MM.1S (cell line): Measurements from ENCODE around the gene LONRF2.

ENCODE experiments used
- CTCF ChIP-seq: fragments of 300-600 bp; sonication (generic); IDR thresholded peaks from 2 replicates; pipeline ENCODE4 v1.5.1; 2016; ENCODE audit warnings: antibody characterized with exemption, low read length, mixed read lengths
- EZH2 ChIP-seq: fragments of 300-600 bp; sonication (generic); optimal IDR thresholded peaks from 2 replicates; pipeline ENCODE3; 2017; ENCODE audit warnings: low read depth, mild to moderate bottlenecking, antibody characterized with exemption, low read length, mixed read lengths
- EZH2phosphoT487 ChIP-seq: fragments of 300-600 bp; sonication (generic); IDR thresholded peaks from 2 replicates; pipeline ENCODE4 v1.6.1; 2018; ENCODE audit warnings: antibody characterized with exemption, low read length

- peak; percentile 31 for TF ChIP-seq CTCF
- no peak for TF ChIP-seq EZH2
- no peak for TF ChIP-seq EZH2phosphoT487
These were observed 75.8 kb downstream of the LONRF2 start for GRCh38 chr2:100246163-100247145.
